AG20443 (cell line): ENCODE data around the gene CTF1.
"Not testable (repeated sequence)": the region's sequence is repeated elsewhere in the genome, so short reads cannot be mapped to it uniquely, and the experiment has no call there.

ENCODE experiments used
- DNase-seq: peaks from one replicate; pipeline ENCODE4 v3.0.0; 2012; ENCODE audit warnings: low spot score, mixed read lengths

CTF1 gene

GRCh38 chr16:30896261-30896888, at the start of gene CTF1:
TSS of gene CTF1 (plus strand) at chr16:30896614. CDS start at chr16:30896644, 30 bp downstream.
- DNase-seq, result peak; percentile 89

GRCh38 chr16:30846649-30847402, 49.6 kb upstream of the CTF1 start:
- DNase-seq, result no peak

GRCh38 chr16:30850246-30850645, 46.2 kb upstream of the CTF1 start:
- no peak for DNase-seq

GRCh38 chr16:30853758-30854157, 42.7 kb upstream of the CTF1 start:
- DNase-seq, result no peak

- no peak for DNase-seq
These were observed 38.3 kb upstream of the CTF1 start for GRCh38 chr16:30858111-30858495.

GRCh38 chr16:30858829-30859423, 37.5 kb upstream of the CTF1 start:
- DNase-seq, result no peak

- DNase-seq, result not testable (repeated sequence)
These were observed 35.7 kb upstream of the CTF1 start for GRCh38 chr16:30860729-30861128.

- not testable (repeated sequence) for DNase-seq
These were observed 33.2 kb upstream of the CTF1 start for GRCh38 chr16:30863178-30863577.

- no peak for DNase-seq
These were observed 30.4 kb upstream of the CTF1 start for GRCh38 chr16:30866031-30866430.

GRCh38 chr16:30867747-30868146, 28.7 kb upstream of the CTF1 start:
- peak; percentile 42 for DNase-seq

- no peak for DNase-seq
These were observed 25.5 kb upstream of the CTF1 start for GRCh38 chr16:30870904-30871303.

GRCh38 chr16:30874244-30874820, 22.1 kb upstream of the CTF1 start:
- DNase-seq, result no peak

- DNase-seq, result peak; percentile 95
These were observed 21.3 kb upstream of the CTF1 start for GRCh38 chr16:30874821-30875717.

GRCh38 chr16:30875871-30876801, 20.3 kb upstream of the CTF1 start:
- DNase-seq, result peak; percentile 37

- DNase-seq, result peak; percentile 29
These were observed 19.5 kb upstream of the CTF1 start for GRCh38 chr16:30876867-30877266.

GRCh38 chr16:30882429-30883310, 13.7 kb upstream of the CTF1 start:
- DNase-seq, result no peak

- no peak for DNase-seq
These were observed 11.7 kb upstream of the CTF1 start for GRCh38 chr16:30884760-30885159.

GRCh38 chr16:30885196-30885595, 11.2 kb upstream of the CTF1 start:
- no peak for DNase-seq

GRCh38 chr16:30886145-30886544, 10.3 kb upstream of the CTF1 start:
- no peak for DNase-seq

- no peak for DNase-seq
These were observed 8.5 kb upstream of the CTF1 start for GRCh38 chr16:30887927-30888326.
